ENCODE results near the gene LRIG2. TPM values are rescaled to one million over a fixed set of nuclear protein-coding genes. Genes with fewer than 3 reads are reported as not detected.
"Not testable (repeated sequence)": the region's sequence is repeated elsewhere in the genome, so short reads cannot be mapped to it uniquely, and the experiment has no call there.

The LRIG2 gene
- total RNA-seq, 1 donor = 24.3 TPM

DNA sequence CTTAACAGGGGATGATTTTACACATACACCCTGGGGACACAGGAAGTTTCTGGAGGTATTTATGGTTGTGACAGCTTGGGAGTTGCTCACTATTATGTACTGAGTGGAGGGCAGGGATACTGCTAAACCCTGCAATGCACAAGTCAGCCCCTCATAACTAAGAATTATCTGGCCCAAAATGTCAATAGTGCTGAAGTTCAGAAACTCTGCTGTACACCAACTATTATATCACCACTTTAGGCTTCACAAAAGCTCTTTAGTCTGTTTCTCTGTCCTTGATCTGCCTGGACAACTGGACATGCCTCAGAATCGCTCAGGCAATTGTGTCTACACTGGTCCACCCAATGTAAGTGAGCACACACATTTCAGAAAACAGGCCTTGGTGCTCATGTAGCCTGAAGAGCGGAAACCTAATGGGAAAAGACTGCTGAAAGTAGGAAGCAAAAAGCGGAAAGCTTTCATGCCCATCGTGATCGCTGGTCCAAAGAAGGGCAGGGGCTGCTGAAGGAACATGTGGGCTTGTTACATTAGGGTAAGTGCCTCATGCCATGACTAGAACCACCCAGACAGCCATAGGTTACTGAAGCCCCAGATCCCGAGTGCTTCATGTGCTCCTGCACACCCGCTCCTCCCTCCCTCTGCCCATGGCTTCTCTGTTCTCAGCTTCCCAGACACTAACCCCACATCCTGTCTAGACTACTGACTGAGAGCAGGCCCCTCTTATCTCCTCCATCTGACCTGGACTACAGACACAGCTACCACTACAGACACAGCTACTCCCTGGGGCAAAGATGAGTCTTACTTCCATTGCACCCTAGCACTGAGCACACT is 73.5 kb downstream of the LRIG2 start:
- no peak for DNase-seq (ENCODE audit: low read depth)
- no peak for TF ChIP-seq CTCF (IDR thresholded peaks at IDR 0.05; ENCODE audit: insufficient read depth, low read length)
- H3K4me3 ChIP-seq (ENCODE audit: low read depth, low read length) = no peak overlapping the region

DNA sequence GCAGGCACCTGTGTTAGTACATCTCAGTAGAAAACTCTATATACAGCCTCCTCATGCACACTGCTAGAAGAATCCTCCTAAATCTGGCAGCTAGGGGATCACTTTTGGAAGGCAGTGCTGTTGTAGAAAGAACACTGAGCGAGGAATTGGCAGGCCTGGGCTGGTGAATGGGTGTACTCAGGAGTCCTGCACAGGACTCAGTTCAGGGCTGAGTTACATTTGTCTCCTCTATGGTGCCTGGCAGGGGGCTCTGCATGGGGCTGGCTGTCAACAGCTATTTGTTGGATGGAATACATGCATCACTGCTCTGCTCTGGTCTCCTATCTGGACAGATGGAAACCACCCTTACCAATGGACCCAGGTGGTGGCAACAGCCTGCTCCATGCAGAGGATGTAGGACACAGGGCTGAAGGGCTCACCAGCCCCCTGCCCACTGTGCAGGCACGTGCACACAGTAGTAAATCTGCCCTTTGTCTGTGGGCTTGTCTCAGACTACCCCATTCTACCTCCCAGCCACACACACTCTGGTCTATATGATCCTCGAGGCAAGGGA is 74.2 kb downstream of the LRIG2 start:
- no peak for TF ChIP-seq CTCF (IDR thresholded peaks at IDR 0.05; ENCODE audit: insufficient read depth, low read length)
- no peak for DNase-seq (ENCODE audit: low read depth)
- H3K4me3 ChIP-seq (ENCODE audit: low read depth, low read length) = no peak overlapping the region

- no peak for TF ChIP-seq CTCF (IDR thresholded peaks at IDR 0.05; ENCODE audit: insufficient read depth, low read length)
- no peak overlapping the region for H3K4me3 ChIP-seq (ENCODE audit: low read depth, low read length)
- no peak for DNase-seq (ENCODE audit: low read depth)
Observed at GRCh38 chr1:113147826-113148225, 74.8 kb downstream of the LRIG2 start.

DNA sequence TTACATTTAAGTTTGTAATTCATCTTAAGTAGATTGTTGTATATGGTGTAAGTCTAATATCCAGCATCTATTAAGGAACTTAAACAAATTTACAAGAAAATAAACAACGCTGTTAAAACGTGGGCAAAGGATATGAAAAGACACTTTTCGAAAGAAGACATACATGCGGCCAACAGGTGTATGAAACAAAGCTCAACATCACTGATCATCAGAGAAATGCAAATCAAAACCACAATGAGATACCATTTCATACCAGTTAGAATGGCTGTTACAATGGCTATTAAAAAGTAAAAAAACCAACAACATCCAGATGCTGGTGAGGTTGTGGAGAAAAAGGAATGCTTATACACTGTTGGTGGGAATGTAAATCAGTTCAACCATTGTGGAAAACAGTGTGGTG is 77.5 kb downstream of the LRIG2 start:
- DNase-seq (ENCODE audit: low read depth); H3K4me3 ChIP-seq (ENCODE audit: low read depth, low read length): not testable (repeated sequence)

GRCh38 chr1:113153116-113153803 is 80.3 kb downstream of the LRIG2 start:
- no peak overlapping the region for H3K4me3 ChIP-seq (ENCODE audit: low read depth, low read length)
- DNase-seq (ENCODE audit: low read depth) = peak; percentile 79
- no peak for TF ChIP-seq CTCF (IDR thresholded peaks at IDR 0.05; ENCODE audit: insufficient read depth, low read length)

DNA sequence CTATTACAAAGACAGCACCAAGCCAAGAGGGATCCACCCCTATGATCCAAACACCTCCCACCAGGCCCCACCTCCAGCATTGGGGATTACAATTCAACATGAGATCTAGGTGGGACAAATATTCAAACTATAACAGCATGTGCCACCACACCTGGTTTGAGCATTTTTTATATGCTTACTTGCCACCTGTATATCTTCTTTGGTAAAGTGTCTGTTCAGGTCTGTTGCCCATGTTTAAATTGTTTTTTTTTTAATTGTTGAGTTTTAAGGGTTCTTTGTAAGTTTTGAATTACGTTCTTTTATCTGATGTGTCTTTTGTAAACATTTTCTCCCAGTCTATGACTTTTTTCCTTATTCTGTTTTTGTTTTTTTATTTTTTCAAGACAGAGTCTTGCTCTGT is 83.4 kb downstream of the LRIG2 start:
- TF ChIP-seq CTCF (IDR thresholded peaks at IDR 0.05; ENCODE audit: insufficient read depth, low read length) = no peak

GRCh38 chr1:113158743-113159142 is 85.7 kb downstream of the LRIG2 start:
- H3K4me3 ChIP-seq (ENCODE audit: low read depth, low read length); DNase-seq (ENCODE audit: low read depth): not testable (repeated sequence)

More for the DNA sequence above, 83.4 kb downstream of the LRIG2 start:
- no peak for DNase-seq (ENCODE audit: low read depth)
- H3K4me3 ChIP-seq (ENCODE audit: low read depth, low read length) = no peak overlapping the region
